HepG2 (cell line): ENCODE data around the gene GLYATL1B. TPM values are rescaled to one million over a fixed set of nuclear protein-coding genes. Genes with fewer than 3 reads are reported as not detected.

Source experiments
- DMAP1 ChIP-seq: IDR thresholded peaks from 2 replicates; pipeline ENCODE4 v1.6.1; 2016
- FOSL2 ChIP-seq: sonication (generic); formaldehyde crosslinking; IDR thresholded peaks from 2 replicates; pipeline ENCODE4 v1.4.0; 2020; ENCODE audit warnings: missing genetic modification reagents
- MBD4 ChIP-seq: IDR thresholded peaks from 2 replicates; pipeline ENCODE4 v1.6.1; 2012; ENCODE audit warnings: low read length, inconsistent platforms, borderline replicate concordance
- NAIF1 ChIP-seq: sonication (generic); formaldehyde crosslinking; IDR thresholded peaks from 2 replicates; pipeline ENCODE4 v1.5.0; 2020; ENCODE audit warnings: mild to moderate bottlenecking, missing genetic modification reagents, borderline replicate concordance
- ONECUT2 ChIP-seq: sonication (generic); formaldehyde crosslinking; IDR thresholded peaks from 2 replicates; pipeline ENCODE4 v1.4.0; 2020; ENCODE audit warnings: missing genetic modification reagents
- PITX1 ChIP-seq: sonication (generic); formaldehyde crosslinking; IDR thresholded peaks from 2 replicates; pipeline ENCODE4 v1.5.1; 2020; ENCODE audit warnings: mild to moderate bottlenecking, missing genetic modification reagents
- RBFOX2 ChIP-seq: fragments of 200-400 bp; formaldehyde crosslinking; IDR thresholded peaks from 2 replicates; pipeline ENCODE4 v1.6.1; 2017; ENCODE audit warnings: low read depth, mild to moderate bottlenecking, low read length
- RELA ChIP-seq: sonication (generic); formaldehyde crosslinking; IDR thresholded peaks from 2 replicates; pipeline ENCODE4 v1.4.0; 2020; ENCODE audit warnings: missing genetic modification reagents
- TFE3 ChIP-seq: IDR thresholded peaks from 2 replicates; pipeline ENCODE4 v1.6.1; 2016
- YY1 ChIP-seq: IDR thresholded peaks from 2 replicates; pipeline ENCODE4 v1.6.1; 2011; ENCODE audit warnings: low read length, low read depth, moderate library complexity, mild to moderate bottlenecking; ENCODE audit not compliant: insufficient read depth, insufficient replicate concordance
- ZBTB42 ChIP-seq: sonication (generic); formaldehyde crosslinking; IDR thresholded peaks from 2 replicates; pipeline ENCODE4 v1.5.0; 2020; ENCODE audit warnings: mild to moderate bottlenecking, missing genetic modification reagents
- ZFP37 ChIP-seq: sonication (generic); formaldehyde crosslinking; IDR thresholded peaks from 2 replicates; pipeline ENCODE4 v1.4.0; 2020; ENCODE audit warnings: missing genetic modification reagents, borderline replicate concordance
- ZFY ChIP-seq: sonication (generic); formaldehyde crosslinking; IDR thresholded peaks from 2 replicates; pipeline ENCODE4 v1.4.0; 2020; ENCODE audit warnings: missing genetic modification reagents
- ZNF12 ChIP-seq: sonication (generic); formaldehyde crosslinking; IDR thresholded peaks from 2 replicates; pipeline ENCODE4 v1.5.0; 2020; ENCODE audit warnings: missing genetic modification reagents
- ZNF292 ChIP-seq: sonication (generic); formaldehyde crosslinking; IDR thresholded peaks from 2 replicates; pipeline ENCODE4 v1.8.1; 2022; ENCODE audit warnings: mild to moderate bottlenecking, low read depth, missing genetic modification reagents, borderline replicate concordance
- ZNF362 ChIP-seq: sonication (generic); formaldehyde crosslinking; IDR thresholded peaks from 2 replicates; pipeline ENCODE4 v1.4.0; 2020; ENCODE audit warnings: missing genetic modification reagents, mild to moderate bottlenecking, borderline replicate concordance
- ZNF605 ChIP-seq: sonication (generic); formaldehyde crosslinking; IDR thresholded peaks from 2 replicates; pipeline ENCODE4 v1.8.0; 2022; ENCODE audit warnings: mild to moderate bottlenecking, missing genetic modification reagents
- ZNF629 ChIP-seq: sonication (generic); formaldehyde crosslinking; conservative IDR thresholded peaks from 2 replicates; pipeline ENCODE4 v1.5.0; 2020; ENCODE audit warnings: missing genetic modification reagents
- ZNF747 ChIP-seq: sonication (generic); formaldehyde crosslinking; IDR thresholded peaks from 2 replicates; pipeline ENCODE4 v1.8.1; 2023; ENCODE audit warnings: missing genetic modification reagents, mild to moderate bottlenecking, borderline replicate concordance
- polyA plus RNA-seq, 8 experiments: library from polyadenylated mRNA; depleted of rRNA in 3 of 8; stranded (reverse) in 7 of 8; unstranded in 1 of 8; fragments of >200 nt; fragmentation: Illumina TruSeq in 4 of 8; extraction: Trizol in 4 of 8; gene quantifications; 2 replicates each; pipeline versions ENCODE4 v1.2.1 to v1.2.3, GENCODE V29; 2011 to 2016; ENCODE audit warnings: low read depth in 4 of 8, missing spikeins in 1 of 8, mixed read lengths in 1 of 8; ENCODE audit not compliant: insufficient read depth in 1 of 8
- total RNA-seq, 5 experiments: library from RNA; depleted of rRNA; stranded (reverse); fragments of >200 nt; fragmentation: Illumina TruSeq; extraction: Trizol; gene quantifications; 2 replicates each; pipeline ENCODE4 v1.2.3, GENCODE V29; 2016; ENCODE audit warnings: low read depth in 1 of 5
- TF ChIP-seq, protein P1 (sequence below): sonication (generic); formaldehyde crosslinking; IDR thresholded peaks from 2 replicates; pipeline ENCODE4 v1.4.0; 2020; ENCODE audit warnings: missing genetic modification reagents; ENCODE audit errors: not compliant biosample characterization
- TF ChIP-seq, protein P2 (sequence below): sonication (generic); formaldehyde crosslinking; IDR thresholded peaks from 2 replicates; pipeline ENCODE4 v1.4.0; 2020; ENCODE audit warnings: missing genetic modification reagents, borderline replicate concordance
- TF ChIP-seq, protein P3 (sequence below): sonication (generic); formaldehyde crosslinking; IDR thresholded peaks from 2 replicates; pipeline ENCODE4 v1.4.0; 2020; ENCODE audit warnings: mild to moderate bottlenecking, missing genetic modification reagents

Gene GLYATL1B
- total and polyA plus RNA-seq, 2 of the 13 experiments (the other 11 are each of a cell fraction or from before 2014, with no cell fraction given): not detected

GRCh38 chr11:59142530-59143507 lies 56.7 kb downstream of the GLYATL1B start, which contains the start of gene FAM111A (continued):
- TF ChIP-seq TFE3 (CRISPR knock-in tag) (peak; percentile 13; the same call in 1 of the 2 replicates), ZNF629 (CRISPR knock-in tag) (peak; percentile 27; the same call in 1 of the 2 replicates), ZNF747 (CRISPR knock-in tag) (0 out of 2 replicates have a peak, but pooled peaks have one; percentile 20), RBFOX2 (peak; percentile 69), RELA (CRISPR knock-in tag) (no peak), MBD4 (no peak), ZFP37 (CRISPR knock-in tag) (0 out of 2 replicates have a peak, but pooled peaks have one; percentile 52), FOSL2 (peak; percentile 27; the same call in 1 of the 2 replicates), ONECUT2 (CRISPR knock-in tag) (no peak), ZNF605 (CRISPR knock-in tag) (peak; percentile 77), ZNF362 (peak; percentile 24; the same call in 1 of the 2 replicates), NAIF1 (CRISPR knock-in tag) (no peak), ZBTB42 (CRISPR knock-in tag) (no peak), DMAP1 (CRISPR knock-in tag) (peak; percentile 72; the same call in 1 of the 2 replicates), PITX1 (CRISPR knock-in tag) (peak; percentile 59; the same call in 1 of the 2 replicates), ZNF12 (peak; percentile 56; the same call in 1 of the 2 replicates), YY1 (peak; percentile 23), ZNF292 (CRISPR knock-in tag) (peak; percentile 95), ZFY (peak; percentile 69)
- TF ChIP-seq, protein P1, sequence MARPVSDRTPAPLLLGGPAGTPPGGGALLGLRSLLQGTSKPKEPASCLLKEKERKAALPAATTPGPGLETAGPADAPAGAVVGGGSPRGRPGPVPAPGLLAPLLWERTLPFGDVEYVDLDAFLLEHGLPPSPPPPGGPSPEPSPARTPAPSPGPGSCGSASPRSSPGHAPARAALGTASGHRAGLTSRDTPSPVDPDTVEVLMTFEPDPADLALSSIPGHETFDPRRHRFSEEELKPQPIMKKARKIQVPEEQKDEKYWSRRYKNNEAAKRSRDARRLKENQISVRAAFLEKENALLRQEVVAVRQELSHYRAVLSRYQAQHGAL (CRISPR knock-in tag): no peak
- TF ChIP-seq, protein P2, sequence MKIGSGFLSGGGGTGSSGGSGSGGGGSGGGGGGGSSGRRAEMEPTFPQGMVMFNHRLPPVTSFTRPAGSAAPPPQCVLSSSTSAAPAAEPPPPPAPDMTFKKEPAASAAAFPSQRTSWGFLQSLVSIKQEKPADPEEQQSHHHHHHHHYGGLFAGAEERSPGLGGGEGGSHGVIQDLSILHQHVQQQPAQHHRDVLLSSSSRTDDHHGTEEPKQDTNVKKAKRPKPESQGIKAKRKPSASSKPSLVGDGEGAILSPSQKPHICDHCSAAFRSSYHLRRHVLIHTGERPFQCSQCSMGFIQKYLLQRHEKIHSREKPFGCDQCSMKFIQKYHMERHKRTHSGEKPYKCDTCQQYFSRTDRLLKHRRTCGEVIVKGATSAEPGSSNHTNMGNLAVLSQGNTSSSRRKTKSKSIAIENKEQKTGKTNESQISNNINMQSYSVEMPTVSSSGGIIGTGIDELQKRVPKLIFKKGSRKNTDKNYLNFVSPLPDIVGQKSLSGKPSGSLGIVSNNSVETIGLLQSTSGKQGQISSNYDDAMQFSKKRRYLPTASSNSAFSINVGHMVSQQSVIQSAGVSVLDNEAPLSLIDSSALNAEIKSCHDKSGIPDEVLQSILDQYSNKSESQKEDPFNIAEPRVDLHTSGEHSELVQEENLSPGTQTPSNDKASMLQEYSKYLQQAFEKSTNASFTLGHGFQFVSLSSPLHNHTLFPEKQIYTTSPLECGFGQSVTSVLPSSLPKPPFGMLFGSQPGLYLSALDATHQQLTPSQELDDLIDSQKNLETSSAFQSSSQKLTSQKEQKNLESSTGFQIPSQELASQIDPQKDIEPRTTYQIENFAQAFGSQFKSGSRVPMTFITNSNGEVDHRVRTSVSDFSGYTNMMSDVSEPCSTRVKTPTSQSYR (CRISPR knock-in tag): 0 out of 2 replicates have a peak, but pooled peaks have one; percentile 11
- TF ChIP-seq, protein P3, sequence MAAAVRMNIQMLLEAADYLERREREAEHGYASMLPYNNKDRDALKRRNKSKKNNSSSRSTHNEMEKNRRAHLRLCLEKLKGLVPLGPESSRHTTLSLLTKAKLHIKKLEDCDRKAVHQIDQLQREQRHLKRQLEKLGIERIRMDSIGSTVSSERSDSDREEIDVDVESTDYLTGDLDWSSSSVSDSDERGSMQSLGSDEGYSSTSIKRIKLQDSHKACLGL: peak; percentile 47; the same call in 1 of the 2 replicates
